HG02870 (cell line): ENCODE measurements around the gene DTHD1.
A peak's percentile ranks its signal among the peaks of the same experiment; 100 is the strongest.

Experiments
- ATAC-seq: cut with Tn5 transposase; IDR thresholded peaks from one replicate; pipeline ENCODE4 v1.9.1; 2021; ENCODE audit warnings: mild to moderate bottlenecking, moderate library complexity; ENCODE audit not compliant: unreplicated experiment

The DTHD1 gene

GRCh38 chr4:36269101-36269500 lies 12.3 kb upstream of the DTHD1 start:
- ATAC-seq = no peak

- ATAC-seq = no peak
These were observed 11.8 kb upstream of the DTHD1 start for GRCh38 chr4:36269533-36270173.

- no peak for ATAC-seq
These were observed 8.1 kb upstream of the DTHD1 start for GRCh38 chr4:36273276-36273675.

- no peak for ATAC-seq
These were observed 7.3 kb upstream of the DTHD1 start for GRCh38 chr4:36274158-36274557.

- ATAC-seq = peak; percentile 76
These were observed 3.9 kb upstream of the DTHD1 start for GRCh38 chr4:36277533-36277932.

GRCh38 chr4:36278789-36279188 lies 2.6 kb upstream of the DTHD1 start:
- no peak for ATAC-seq

- no peak for ATAC-seq
These were observed 861 bp upstream of the DTHD1 start for GRCh38 chr4:36280555-36280954.

GRCh38 chr4:36282503-36283030 lies 1.2 kb downstream of the DTHD1 start:
- no peak for ATAC-seq

- no peak for ATAC-seq
These were observed 2.6 kb downstream of the DTHD1 start for GRCh38 chr4:36283912-36284465.

- peak; percentile 98 for ATAC-seq
These were observed 4.5 kb downstream of the DTHD1 start for GRCh38 chr4:36285784-36286480.

- no peak for ATAC-seq
These were observed 5.1 kb downstream of the DTHD1 start for GRCh38 chr4:36286481-36286871.

GRCh38 chr4:36288731-36289426 lies 7.5 kb downstream of the DTHD1 start:
- ATAC-seq = no peak

GRCh38 chr4:36290641-36291040 lies 9.2 kb downstream of the DTHD1 start:
- no peak for ATAC-seq

- no peak for ATAC-seq
These were observed 11.3 kb downstream of the DTHD1 start for GRCh38 chr4:36292556-36293188.

- no peak for ATAC-seq
These were observed 19.7 kb downstream of the DTHD1 start for GRCh38 chr4:36301127-36301526.

- peak; percentile 33 for ATAC-seq
These were observed 22.2 kb downstream of the DTHD1 start for GRCh38 chr4:36303426-36304137.

- no peak for ATAC-seq
These were observed 22.8 kb downstream of the DTHD1 start for GRCh38 chr4:36304138-36304681.

GRCh38 chr4:36308150-36308549 lies 26.7 kb downstream of the DTHD1 start:
- no peak for ATAC-seq

GRCh38 chr4:36310216-36310615 lies 28.8 kb downstream of the DTHD1 start:
- ATAC-seq = no peak

- peak; percentile 66 for ATAC-seq
These were observed 29.4 kb downstream of the DTHD1 start for GRCh38 chr4:36310793-36311192.
